SK-N-SH (cell line): ENCODE results near the gene PRKCQ. TPM values are rescaled to one million over a fixed set of nuclear protein-coding genes. Genes with fewer than 3 reads are reported as not detected.

Experiments
- CTCF ChIA-PET: fragments of 300-600, 350-600 bp; formaldehyde crosslinking; extraction: SDS; loops from one replicate; lab custom pipeline; 2021; lab: Yijun Ruan, JAX
- POLR2A ChIA-PET: fragments of 350-600 bp; sonication (Branson Sonifier 250); formaldehyde crosslinking; extraction: SDS; loops from one replicate; lab custom pipeline; 2020; ENCODE audit warnings: antibody characterized with exemption, inconsistent platforms; lab: Yijun Ruan, JAX
- DNase-seq: peaks from one replicate; pipeline ENCODE4 v3.0.0; 2012
- H2AFZ ChIP-seq: fragments of 200-600 bp; sonication (generic); 2 replicates; pipeline ENCODE4 v1.8.1; 2016; ENCODE audit warnings: antibody characterized with exemption, mild to moderate bottlenecking, low read depth
- H3F3A ChIP-seq: fragments of 200-600 bp; sonication (generic); replicated peaks from 2 replicates; pipeline ENCODE3; 2016; ENCODE audit warnings: antibody characterized with exemption, mild to moderate bottlenecking; ENCODE audit not compliant: insufficient read depth
- H3K27ac ChIP-seq, 2 experiments: fragments of 200-500 bp in 1 of 2; fragments of 200-600 bp in 1 of 2; sonication (Bioruptor generic) in 1 of 2; sonication (generic), shearing (Covaris generic) in 1 of 2; 2 replicates each; pipeline versions ENCODE4 v1.5.1 to v1.6.1; 2014 to 2016; ENCODE audit warnings: low read depth in 2 of 2, inconsistent platforms in 1 of 2, low read length in 1 of 2, mild to moderate bottlenecking in 1 of 2, mixed read lengths in 1 of 2
- H3K27me3 ChIP-seq: fragments of 200-600 bp; sonication (generic), shearing (Covaris generic); 2 replicates; pipeline ENCODE4 v1.6.1; 2016; ENCODE audit warnings: mixed run types; ENCODE audit not compliant: insufficient read depth
- H3K36me3 ChIP-seq, 2 experiments: fragments of 200-500 bp in 1 of 2; fragments of 200-600 bp in 1 of 2; sonication (Bioruptor generic) in 1 of 2; sonication (generic) in 1 of 2; replicated peaks in 1 of 2; 2 replicates each; pipeline versions ENCODE3 to v1.5.1; 2014 to 2016; ENCODE audit warnings: low read length in 1 of 2, mild to moderate bottlenecking in 1 of 2; ENCODE audit not compliant: insufficient read depth in 2 of 2, control insufficient read depth in 1 of 2
- H3K4me1 ChIP-seq, 2 experiments: fragments of 200-500 bp in 1 of 2; fragments of 200-600 bp in 1 of 2; sonication (Bioruptor generic) in 1 of 2; sonication (generic), shearing (Covaris generic) in 1 of 2; 2 replicates each; pipeline versions ENCODE4 v1.5.1 to v1.6.1; 2014 to 2016; ENCODE audit warnings: low read depth in 1 of 2, low read length in 1 of 2, mixed run types in 1 of 2; ENCODE audit not compliant: insufficient read depth in 2 of 2, control insufficient read depth in 1 of 2
- H3K4me2 ChIP-seq: fragments of 200-600 bp; sonication (generic), shearing (Covaris generic); 2 replicates; pipeline ENCODE4 v1.6.1; 2017; ENCODE audit warnings: mixed run types
- H3K4me3 ChIP-seq, 2 experiments: fragments of 200-500 bp in 1 of 2; fragments of 200-600 bp in 1 of 2; sonication (Bioruptor generic) in 1 of 2; sonication (generic), shearing (Covaris generic) in 1 of 2; 2 replicates each; pipeline versions ENCODE4 v1.5.1 to v1.8.1; 2014 to 2016; ENCODE audit warnings: low read depth in 2 of 2, inconsistent platforms in 1 of 2, low read length in 1 of 2, mild to moderate bottlenecking in 1 of 2, mixed read lengths in 1 of 2, moderate library complexity in 1 of 2
- H3K79me2 ChIP-seq: fragments of 200-600 bp; sonication (generic); 2 replicates; pipeline ENCODE4 v1.8.1; 2017; ENCODE audit warnings: mild to moderate bottlenecking; ENCODE audit not compliant: insufficient read depth
- H3K9ac ChIP-seq: fragments of 200-600 bp; sonication (generic); 2 replicates; pipeline ENCODE4 v1.6.1; 2017; ENCODE audit warnings: mixed run types
- H3K9me2 ChIP-seq: fragments of 200-600 bp; sonication (generic); 2 replicates; pipeline ENCODE4 v1.6.1; 2017; ENCODE audit warnings: mixed run types
- H3K9me3 ChIP-seq: fragments of 200-600 bp; sonication (generic); 2 replicates; pipeline ENCODE4 v1.6.1; 2017; ENCODE audit warnings: mixed run types, mild to moderate bottlenecking, moderate library complexity
- H4K20me1 ChIP-seq: fragments of 200-600 bp; sonication (generic); 2 replicates; pipeline ENCODE4 v1.6.1; 2017; ENCODE audit warnings: mild to moderate bottlenecking, mixed run types; ENCODE audit not compliant: insufficient read depth
- EP300 ChIP-seq, 2 experiments: IDR thresholded peaks; 2 replicates each; pipeline versions ENCODE4 v1.4.0 to v1.6.1; 2012; ENCODE audit warnings: borderline replicate concordance in 1 of 2, low read depth in 1 of 2, low read length in 1 of 2
- FOSL2 ChIP-seq: IDR thresholded peaks from 2 replicates; pipeline ENCODE4 v1.4.0; 2012; ENCODE audit warnings: low read depth, mild to moderate bottlenecking, moderate library complexity, borderline replicate concordance
- FOXJ3 ChIP-seq: sonication (generic); formaldehyde crosslinking; IDR thresholded peaks from 2 replicates; pipeline ENCODE4 v1.5.1; 2020; ENCODE audit warnings: mild to moderate bottlenecking, missing genetic modification reagents
- GABPA ChIP-seq: IDR thresholded peaks from 2 replicates; pipeline ENCODE4 v1.4.0; 2012; ENCODE audit warnings: low read depth, mild to moderate bottlenecking
- MXI1 ChIP-seq: IDR thresholded peaks from 2 replicates; pipeline ENCODE4 v1.6.1; 2012; ENCODE audit warnings: mild to moderate bottlenecking, low read depth, low read length, improper control_type of control experiment
- NFIC ChIP-seq: IDR thresholded peaks from 2 replicates; pipeline ENCODE4 v1.4.0; 2012; ENCODE audit warnings: borderline replicate concordance
- POLR2AphosphoS5 ChIP-seq: IDR thresholded peaks from 2 replicates; pipeline ENCODE4 v1.6.1; 2012; ENCODE audit warnings: low read depth, low read length
- RAD21 ChIP-seq: IDR thresholded peaks from 2 replicates; pipeline ENCODE4 v1.6.1; 2012; ENCODE audit warnings: mild to moderate bottlenecking, low read length
- RFX5 ChIP-seq: IDR thresholded peaks from 2 replicates; pipeline ENCODE4 v1.6.1; 2012; ENCODE audit warnings: mild to moderate bottlenecking, improper control_type of control experiment, low read length
- SIN3A ChIP-seq: IDR thresholded peaks from 2 replicates; pipeline ENCODE4 v1.6.1; 2012; ENCODE audit warnings: low read depth, mild to moderate bottlenecking, low read length, moderate library complexity, borderline replicate concordance
- TAF1 ChIP-seq: IDR thresholded peaks from 2 replicates; pipeline ENCODE4 v1.6.1; 2012; ENCODE audit warnings: low read depth, mild to moderate bottlenecking, low read length, moderate library complexity, borderline replicate concordance
- TEAD4 ChIP-seq: IDR thresholded peaks from 2 replicates; pipeline ENCODE4 v1.4.0; 2012; ENCODE audit warnings: mild to moderate bottlenecking, borderline replicate concordance; ENCODE audit not compliant: insufficient read depth
- WGBS: methylation state at CpG from one replicate; pipeline ENCODE4 v1.1.6; 2017; ENCODE audit warnings: low lambda C conversion rate; 5-methylcytosine and 5-hydroxymethylcytosine counted together
- polyA plus RNA-seq, 3 experiments: library from polyadenylated mRNA; depleted of rRNA; stranded (reverse); fragments of >200 nt; gene quantifications; 2 replicates each; pipeline ENCODE4 v1.2.3, GENCODE V29; 2012
- TF ChIP-seq, protein P1 (sequence below): fragments of 150-350 bp; IDR thresholded peaks from 2 replicates; pipeline ENCODE4 v1.6.1; 2016; ENCODE audit warnings: mild to moderate bottlenecking, low read depth, low read length
- TF ChIP-seq, protein P2 (sequence below): IDR thresholded peaks from 2 replicates; pipeline ENCODE4 v1.4.0; 2012; ENCODE audit warnings: low read depth, borderline replicate concordance
- TF ChIP-seq, protein P3 (sequence below): fragments of 200-600 bp; sonication (generic); IDR thresholded peaks from 2 replicates; pipeline ENCODE4 v1.6.1; 2017; ENCODE audit warnings: antibody characterized with exemption, mild to moderate bottlenecking, moderate library complexity

The PRKCQ gene
- polyA plus RNA-seq, 1 of the 3 experiments (the other 2 are of a cell fraction), result 0.18 TPM

DNA sequence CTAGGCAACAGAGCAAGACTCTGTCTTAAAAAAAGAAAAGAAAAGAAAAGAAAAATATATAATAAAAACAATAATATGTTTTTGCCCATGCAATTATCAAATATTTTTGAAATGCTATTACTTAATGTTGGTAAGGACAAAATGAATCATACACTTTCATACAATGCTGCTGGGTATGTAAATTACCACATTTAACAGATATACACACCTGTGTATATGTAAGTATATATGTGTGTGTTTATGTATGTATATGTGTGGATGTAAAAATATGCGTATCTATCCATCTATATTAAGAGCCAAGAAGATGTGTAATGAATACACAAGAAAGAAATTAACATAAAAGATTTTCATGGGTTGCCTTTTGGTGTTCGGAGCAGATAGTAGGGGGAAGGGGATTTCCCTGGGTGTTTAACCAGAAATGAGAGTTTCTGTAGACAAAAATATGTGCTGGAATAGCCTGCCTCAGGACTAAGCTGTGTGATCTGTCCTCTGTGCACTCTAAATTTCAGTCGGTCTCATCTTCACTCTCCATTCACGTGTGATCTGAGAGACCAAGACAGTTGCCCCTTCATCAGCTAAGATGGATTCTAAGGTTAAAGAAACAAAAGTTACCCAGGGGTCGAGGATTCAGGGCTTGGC lies 61.2 kb downstream of the PRKCQ start:
- no peaks in the 10 kb centered on the region for H4K20me1 ChIP-seq
- no peak overlapping the region for H3K4me2 ChIP-seq
- H3K79me2 ChIP-seq, result no peaks in the 10 kb centered on the region
- H3K9me2 ChIP-seq, result no peaks in the 10 kb centered on the region
- no peaks in the 10 kb centered on the region for H3K9me3 ChIP-seq
- H3K4me1 ChIP-seq, result no peaks in the 10 kb centered on the region
- H2AFZ ChIP-seq, result no peak overlapping the region
- 31% methylated on average over 5 of the region's 5 CpGs for whole genome bisulfite sequencing
- no peaks in the 10 kb centered on the region for H3F3A ChIP-seq
- DNase-seq, result no peak
- H3K9ac ChIP-seq, result no peak overlapping the region
- H3K4me3 ChIP-seq, result no peak overlapping the region
- POLR2A ChIA-PET, result no interaction called here
- no peaks in the 10 kb centered on the region; the same call in 1 of the 2 replicates for H3K27me3 ChIP-seq
- TF ChIP-seq SIN3A (no peak), FOSL2 (no peak), TEAD4 (no peak), NFIC (no peak), GABPA (no peak), FOXJ3 (CRISPR knock-in tag) (no peak), POLR2AphosphoS5 (no peak)
- TF ChIP-seq, protein P1, sequence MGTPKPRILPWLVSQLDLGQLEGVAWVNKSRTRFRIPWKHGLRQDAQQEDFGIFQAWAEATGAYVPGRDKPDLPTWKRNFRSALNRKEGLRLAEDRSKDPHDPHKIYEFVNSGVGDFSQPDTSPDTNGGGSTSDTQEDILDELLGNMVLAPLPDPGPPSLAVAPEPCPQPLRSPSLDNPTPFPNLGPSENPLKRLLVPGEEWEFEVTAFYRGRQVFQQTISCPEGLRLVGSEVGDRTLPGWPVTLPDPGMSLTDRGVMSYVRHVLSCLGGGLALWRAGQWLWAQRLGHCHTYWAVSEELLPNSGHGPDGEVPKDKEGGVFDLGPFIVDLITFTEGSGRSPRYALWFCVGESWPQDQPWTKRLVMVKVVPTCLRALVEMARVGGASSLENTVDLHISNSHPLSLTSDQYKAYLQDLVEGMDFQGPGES, result no peak
- TF ChIP-seq, protein P2, sequence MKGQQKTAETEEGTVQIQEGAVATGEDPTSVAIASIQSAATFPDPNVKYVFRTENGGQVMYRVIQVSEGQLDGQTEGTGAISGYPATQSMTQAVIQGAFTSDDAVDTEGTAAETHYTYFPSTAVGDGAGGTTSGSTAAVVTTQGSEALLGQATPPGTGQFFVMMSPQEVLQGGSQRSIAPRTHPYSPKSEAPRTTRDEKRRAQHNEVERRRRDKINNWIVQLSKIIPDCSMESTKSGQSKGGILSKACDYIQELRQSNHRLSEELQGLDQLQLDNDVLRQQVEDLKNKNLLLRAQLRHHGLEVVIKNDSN, result no peak
- H3K27ac ChIP-seq, result no peak overlapping the region
- CTCF ChIA-PET, result no interaction called here
- no peaks in the 10 kb centered on the region for H3K36me3 ChIP-seq

DNA sequence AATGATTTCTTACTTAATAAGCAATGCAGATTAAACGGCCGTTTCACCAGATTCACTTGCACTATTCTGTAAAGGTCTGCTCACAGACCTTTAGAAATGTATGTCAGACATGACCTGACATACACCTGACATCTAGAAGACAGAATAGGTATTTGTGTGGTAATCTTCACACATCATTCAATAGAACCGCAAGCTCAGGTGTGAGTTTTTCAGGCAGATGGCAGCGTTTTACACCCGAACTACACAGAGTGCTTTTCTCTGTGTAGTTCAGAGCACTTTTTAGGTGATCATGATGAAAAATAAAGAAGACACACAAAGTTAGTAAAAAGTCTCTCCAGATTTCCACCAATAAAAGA lies 63.2 kb downstream of the PRKCQ start:
- DNase-seq, result no peak
- H3K4me3 ChIP-seq, result no peak overlapping the region
- ChIA-PET POLR2A (no interaction called here), CTCF (no interaction called here)
- no peak overlapping the region for H3K9ac ChIP-seq
- no peaks in the 10 kb centered on the region for H3K36me3 ChIP-seq
- H3K4me2 ChIP-seq, result no peak overlapping the region
- no peaks in the 10 kb centered on the region for H3F3A ChIP-seq
- no peaks in the 10 kb centered on the region for H3K9me3 ChIP-seq
- H3K9me2 ChIP-seq, result no peaks in the 10 kb centered on the region
- no peaks in the 10 kb centered on the region for H3K4me1 ChIP-seq
- no peak overlapping the region for H3K27ac ChIP-seq
- no peaks in the 10 kb centered on the region; the same call in 1 of the 2 replicates for H3K27me3 ChIP-seq
- no peaks in the 10 kb centered on the region for H3K79me2 ChIP-seq
- TF ChIP-seq RAD21 (no peak), TAF1 (no peak), EP300 (IDR thresholded peaks at IDR 0.05; ENCODE audit: borderline replicate concordance in 1 of 2, low read depth in 1 of 2, low read length in 1 of 2) (no peak), MXI1 (no peak), RFX5 (no peak)
- TF ChIP-seq, protein P3, sequence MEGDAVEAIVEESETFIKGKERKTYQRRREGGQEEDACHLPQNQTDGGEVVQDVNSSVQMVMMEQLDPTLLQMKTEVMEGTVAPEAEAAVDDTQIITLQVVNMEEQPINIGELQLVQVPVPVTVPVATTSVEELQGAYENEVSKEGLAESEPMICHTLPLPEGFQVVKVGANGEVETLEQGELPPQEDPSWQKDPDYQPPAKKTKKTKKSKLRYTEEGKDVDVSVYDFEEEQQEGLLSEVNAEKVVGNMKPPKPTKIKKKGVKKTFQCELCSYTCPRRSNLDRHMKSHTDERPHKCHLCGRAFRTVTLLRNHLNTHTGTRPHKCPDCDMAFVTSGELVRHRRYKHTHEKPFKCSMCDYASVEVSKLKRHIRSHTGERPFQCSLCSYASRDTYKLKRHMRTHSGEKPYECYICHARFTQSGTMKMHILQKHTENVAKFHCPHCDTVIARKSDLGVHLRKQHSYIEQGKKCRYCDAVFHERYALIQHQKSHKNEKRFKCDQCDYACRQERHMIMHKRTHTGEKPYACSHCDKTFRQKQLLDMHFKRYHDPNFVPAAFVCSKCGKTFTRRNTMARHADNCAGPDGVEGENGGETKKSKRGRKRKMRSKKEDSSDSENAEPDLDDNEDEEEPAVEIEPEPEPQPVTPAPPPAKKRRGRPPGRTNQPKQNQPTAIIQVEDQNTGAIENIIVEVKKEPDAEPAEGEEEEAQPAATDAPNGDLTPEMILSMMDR, result no peak
- H2AFZ ChIP-seq, result no peak overlapping the region
- H4K20me1 ChIP-seq, result no peaks in the 10 kb centered on the region
- 41% methylated on average over 5 of the region's 5 CpGs for WGBS
